Right forelimb (tissue), 1 donor: Measurements from ENCODE around the gene XRCC6.
"Not testable (repeated sequence)": the region's sequence is repeated elsewhere in the genome, so short reads cannot be mapped to it uniquely, and the experiment has no call there.

Experiments
- DNase-seq: peaks from one replicate; pipeline ENCODE4 v3.0.0-alpha.2; 2018

The XRCC6 gene

GRCh38 chr22:41654322-41654721 is 33.2 kb downstream of the XRCC6 start:
- no peak for DNase-seq

- no peak for DNase-seq
Measured at GRCh38 chr22:41656556-41656955, 35.5 kb downstream of the XRCC6 start.

GRCh38 chr22:41657709-41658108 is 36.6 kb downstream of the XRCC6 start:
- DNase-seq: no peak

- DNase-seq: no peak
Measured at GRCh38 chr22:41658869-41659268, 37.8 kb downstream of the XRCC6 start.

GRCh38 chr22:41659941-41660340 is 38.8 kb downstream of the XRCC6 start:
- DNase-seq: no peak

GRCh38 chr22:41660416-41660815 is 39.3 kb downstream of the XRCC6 start:
- DNase-seq: no peak

- no peak for DNase-seq
Measured at GRCh38 chr22:41661088-41661487, 40.0 kb downstream of the XRCC6 start.

- DNase-seq: no peak
Measured at GRCh38 chr22:41661713-41662112, 40.6 kb downstream of the XRCC6 start.

- DNase-seq: not testable (repeated sequence)
Measured at GRCh38 chr22:41663594-41663993, 42.5 kb downstream of the XRCC6 start.

- DNase-seq: no peak
Measured at GRCh38 chr22:41664490-41664889, 43.4 kb downstream of the XRCC6 start.

- no peak for DNase-seq
Measured at GRCh38 chr22:41664951-41665350, 43.9 kb downstream of the XRCC6 start.

GRCh38 chr22:41668971-41669911 is 48.1 kb downstream of the XRCC6 start:
- no peak for DNase-seq

GRCh38 chr22:41672096-41672495 is 51.0 kb downstream of the XRCC6 start:
- DNase-seq: not testable (repeated sequence)

- no peak for DNase-seq
Measured at GRCh38 chr22:41672780-41673509, 51.9 kb downstream of the XRCC6 start.

GRCh38 chr22:41674846-41675340 is 53.8 kb downstream of the XRCC6 start:
- no peak for DNase-seq

- no peak for DNase-seq
Measured at GRCh38 chr22:41676134-41676533, 55.0 kb downstream of the XRCC6 start.

- DNase-seq: no peak
Measured at GRCh38 chr22:41681616-41682015, 60.5 kb downstream of the XRCC6 start.

- DNase-seq: peak; percentile 94
Measured at GRCh38 chr22:41682033-41682807, 61.1 kb downstream of the XRCC6 start.

GRCh38 chr22:41683052-41683451 is 62.0 kb downstream of the XRCC6 start:
- no peak for DNase-seq

- no peak for DNase-seq
Measured at GRCh38 chr22:41683616-41684015, 62.5 kb downstream of the XRCC6 start.

GRCh38 chr22:41684194-41684593 is 63.1 kb downstream of the XRCC6 start:
- DNase-seq: no peak

- not testable (repeated sequence) for DNase-seq
Measured at GRCh38 chr22:41686890-41687289, 65.8 kb downstream of the XRCC6 start.

- DNase-seq: no peak
Measured at GRCh38 chr22:41687901-41688364, 66.8 kb downstream of the XRCC6 start.
